ENCODE data around the gene USP38.
"Not testable (repeated sequence)": the region's sequence is repeated elsewhere in the genome, so short reads cannot be mapped to it uniquely, and the experiment has no call there.

The USP38 gene

DNA sequence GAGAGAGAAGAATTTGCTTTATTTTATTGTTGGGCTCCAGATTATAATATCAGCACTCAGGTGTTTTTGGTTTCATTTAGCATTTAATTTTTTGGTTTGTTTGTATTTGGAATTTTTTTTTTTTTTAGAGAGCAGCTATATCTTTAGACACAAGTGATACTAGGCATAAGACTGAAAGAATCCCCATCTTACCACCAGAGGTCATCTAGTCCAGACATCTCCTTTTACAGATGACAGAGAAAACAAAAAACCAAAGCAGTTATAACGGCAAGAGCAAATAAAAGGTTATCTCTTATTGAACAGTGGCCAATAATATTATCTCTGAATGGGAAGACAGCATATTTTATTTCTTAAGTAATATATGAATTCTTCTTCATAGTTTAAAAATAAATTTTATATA is 22.8 kb downstream of the USP38 start:
- no peak for DNase-seq

DNA sequence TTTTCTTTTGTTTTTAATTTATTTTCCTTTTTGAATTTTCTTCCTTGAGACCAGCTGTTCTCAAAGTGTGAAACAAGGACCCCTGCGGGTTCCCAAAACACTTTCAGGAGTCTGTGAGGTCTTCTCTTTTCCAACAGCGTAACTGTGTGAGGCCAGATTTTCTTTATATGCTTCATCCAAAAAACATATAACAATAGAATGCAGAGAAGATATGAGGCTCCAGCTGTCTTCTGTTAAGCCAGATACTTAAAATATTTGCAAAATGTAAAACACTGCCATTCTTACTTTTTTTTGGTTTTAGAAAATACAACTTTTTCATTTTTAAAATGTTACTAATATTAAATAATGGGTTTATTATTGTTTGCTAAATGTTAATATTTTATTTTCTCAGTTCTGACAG is 27.8 kb downstream of the USP38 start:
- no peak for DNase-seq

GRCh38 chr4:143215873-143216272 is 31.2 kb downstream of the USP38 start:
- DNase-seq: no peak

DNA sequence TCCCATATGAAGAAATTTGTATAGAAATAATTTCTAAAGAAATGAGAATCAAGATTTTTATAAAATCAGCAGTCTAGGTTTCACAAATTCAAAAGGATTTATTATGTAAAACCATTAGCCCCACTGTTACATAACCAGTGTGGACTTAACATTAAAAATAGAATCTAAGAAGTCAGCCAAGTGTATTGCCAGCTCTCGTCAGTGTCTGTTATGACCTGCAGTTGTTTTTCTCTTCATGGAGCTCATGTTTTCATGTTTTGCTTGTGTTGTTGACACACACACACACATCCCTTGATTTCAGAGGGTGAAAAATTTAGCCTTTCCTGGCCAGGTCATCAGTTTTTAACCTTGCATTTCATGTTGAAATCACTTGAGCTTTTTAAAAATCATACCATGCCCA is 39.5 kb downstream of the USP38 start:
- no peak for DNase-seq

DNA sequence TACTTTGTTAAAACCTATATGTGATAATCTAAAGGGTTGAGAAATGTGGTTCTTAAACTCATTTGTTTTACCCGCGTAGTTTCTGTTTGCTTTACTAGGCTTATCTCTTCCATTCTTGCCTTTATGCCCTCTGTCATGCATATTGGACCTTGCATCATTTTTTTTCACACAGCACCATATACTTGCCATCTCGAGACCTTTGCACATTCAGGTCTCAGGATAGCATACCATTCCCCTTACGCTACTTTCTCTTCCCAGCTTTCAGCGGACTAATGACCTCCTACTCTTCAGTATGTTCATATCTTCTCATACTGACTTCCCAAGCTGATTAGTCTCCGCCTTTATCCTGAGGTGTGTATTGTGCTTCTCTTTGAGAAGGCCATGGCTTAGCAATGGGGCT is 40.5 kb downstream of the USP38 start:
- DNase-seq: no peak

DNA sequence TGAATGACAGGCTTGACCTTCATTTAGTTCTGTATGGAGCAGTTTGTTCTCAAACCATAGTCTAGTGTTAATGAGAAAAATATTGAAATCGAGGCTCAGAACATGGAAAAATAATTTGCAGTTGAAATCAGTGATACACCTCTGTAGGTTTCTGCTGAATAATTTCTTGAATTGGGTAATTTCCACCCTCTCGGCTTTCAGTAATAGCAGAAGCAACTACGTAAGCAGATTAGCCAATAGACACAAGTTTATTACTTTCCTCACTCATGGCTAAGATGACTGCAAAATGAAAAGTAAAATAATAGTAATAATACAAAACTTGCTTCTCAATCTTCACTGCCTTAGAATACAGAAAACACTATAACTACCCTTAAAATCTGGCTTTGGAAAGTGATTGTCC is 46.0 kb downstream of the USP38 start:
- no peak for DNase-seq

DNA sequence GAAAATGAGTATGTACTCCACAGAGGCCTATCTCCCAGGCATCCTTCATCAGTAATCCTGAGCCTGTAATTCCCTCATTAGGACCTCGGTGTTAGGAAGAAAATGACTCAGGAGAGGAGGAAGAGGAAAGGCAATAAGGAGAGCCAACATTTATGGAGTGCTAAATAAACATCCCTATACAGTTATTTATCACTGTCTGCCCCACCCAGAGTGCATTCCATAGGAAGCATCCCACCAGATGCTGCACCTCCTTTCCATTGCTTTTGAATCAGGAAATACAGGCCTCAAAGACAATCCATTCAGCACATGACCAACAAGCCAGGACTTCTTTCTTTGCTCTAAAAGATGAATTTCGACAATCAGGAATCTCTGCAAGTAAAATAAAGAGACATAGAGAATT is 47.6 kb downstream of the USP38 start:
- no peak for DNase-seq

GRCh38 chr4:143234153-143234552 is 49.4 kb downstream of the USP38 start:
- DNase-seq: no peak

GRCh38 chr4:143237195-143237594 is 52.5 kb downstream of the USP38 start:
- not testable (repeated sequence) for DNase-seq

- DNase-seq: no peak
Observed at GRCh38 chr4:143240939-143241679, 56.4 kb downstream of the USP38 start.

GRCh38 chr4:143241892-143242291 is 57.2 kb downstream of the USP38 start:
- DNase-seq: no peak

DNA sequence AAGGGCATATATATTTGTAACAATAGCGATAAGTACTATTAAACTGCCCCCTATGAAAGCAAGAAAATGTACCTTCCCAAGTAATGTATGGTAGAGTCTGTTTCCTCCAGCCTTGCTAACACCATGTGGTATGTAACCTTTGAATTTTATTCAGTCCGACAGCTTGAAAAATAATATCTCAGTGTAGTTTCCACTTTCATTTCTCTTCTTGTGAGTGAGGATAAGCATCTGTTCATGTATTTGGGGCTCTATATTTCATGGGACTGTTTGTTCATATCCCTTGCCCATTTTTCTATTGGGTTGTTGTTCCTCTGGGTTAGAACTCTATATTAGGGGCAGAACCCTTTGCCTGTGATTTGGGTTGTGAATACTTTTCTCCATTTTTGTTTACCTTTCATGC is 58.3 kb downstream of the USP38 start:
- no peak for DNase-seq

GRCh38 chr4:143246977-143247376 is 62.3 kb downstream of the USP38 start:
- DNase-seq: no peak

DNA sequence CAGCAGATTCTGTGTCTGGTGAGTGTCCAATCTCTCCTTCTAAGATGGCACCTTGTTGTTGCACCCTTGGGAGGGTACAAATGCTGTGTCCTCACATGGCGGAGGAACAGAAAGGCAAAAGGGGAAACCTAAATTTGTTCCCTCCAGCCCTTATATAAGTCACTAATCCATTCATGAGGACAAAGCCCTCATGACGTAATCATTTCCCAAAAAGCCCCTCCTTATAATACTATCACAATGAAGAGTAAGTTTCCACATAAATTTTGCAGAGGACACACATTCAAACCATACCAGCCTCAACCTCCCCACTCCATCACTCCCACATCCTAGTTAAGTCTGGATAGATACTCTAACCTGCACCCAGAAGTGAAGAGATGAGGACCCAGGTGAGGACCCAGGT is 63.1 kb downstream of the USP38 start:
- DNase-seq: no peak

- no peak for DNase-seq
Observed at GRCh38 chr4:143248827-143249226, 64.1 kb downstream of the USP38 start.

DNA sequence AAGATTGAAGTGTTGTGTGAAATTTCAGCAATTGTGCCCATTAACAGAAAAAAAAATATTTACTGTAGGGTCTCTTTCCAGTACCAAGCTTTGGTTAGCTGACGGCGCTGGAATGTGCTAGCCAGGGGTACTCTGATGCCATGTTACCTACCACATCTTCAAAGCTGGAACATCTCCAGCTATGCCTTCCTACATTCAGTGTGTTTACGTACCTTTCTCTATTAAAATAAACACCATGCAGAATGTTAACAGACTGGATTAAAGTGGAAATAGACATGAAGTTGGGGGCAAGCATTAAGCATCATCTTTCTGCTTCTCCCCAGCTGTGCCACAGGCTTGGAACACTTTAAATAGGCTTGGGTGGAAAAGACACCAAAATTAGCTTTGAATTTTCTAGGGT is 65.9 kb downstream of the USP38 start:
- no peak for DNase-seq

GRCh38 chr4:143251348-143251747 is 66.6 kb downstream of the USP38 start:
- no peak for DNase-seq

- DNase-seq: no peak
Observed at GRCh38 chr4:143251779-143252178, 67.1 kb downstream of the USP38 start.

GRCh38 chr4:143252478-143252877 is 67.8 kb downstream of the USP38 start:
- DNase-seq: no peak

- no peak for DNase-seq
Observed at GRCh38 chr4:143253166-143253565, 68.4 kb downstream of the USP38 start.

DNA sequence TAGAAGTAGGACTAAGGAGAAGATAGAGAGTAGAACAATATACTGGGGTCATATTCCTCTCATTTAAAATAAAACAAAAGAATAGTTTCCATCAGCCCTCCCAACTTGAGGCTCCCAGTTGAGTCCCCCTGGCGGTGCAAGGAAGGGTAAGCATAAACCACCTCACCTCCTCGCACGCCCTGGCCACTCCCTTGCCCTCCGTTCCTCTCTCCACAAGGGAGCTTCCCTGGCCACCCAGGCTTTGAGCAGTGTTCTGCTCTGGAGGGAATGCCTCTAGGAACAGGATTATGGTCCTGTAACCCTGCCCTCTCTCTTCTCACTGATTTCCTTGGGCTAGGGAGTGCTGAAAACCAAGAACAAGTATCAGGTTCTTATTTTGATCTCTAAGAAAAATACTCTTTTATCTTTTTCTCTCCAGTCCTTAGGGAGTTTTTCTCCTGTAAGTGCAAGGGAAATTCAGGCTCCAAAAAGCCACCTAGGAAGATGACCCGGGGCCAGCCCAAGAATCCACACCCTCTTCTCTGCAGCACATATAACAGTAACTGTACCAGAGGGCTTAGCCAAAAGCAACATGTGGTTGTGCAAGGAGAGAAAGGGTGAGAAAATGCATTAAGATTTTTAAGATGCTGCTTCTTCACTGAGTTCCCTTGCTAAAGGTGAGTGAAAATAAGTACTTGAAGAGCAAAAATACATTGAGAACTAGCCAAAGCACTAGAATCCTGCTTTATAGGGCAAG is 69.9 kb downstream of the USP38 start:
- no peak for DNase-seq

DNA sequence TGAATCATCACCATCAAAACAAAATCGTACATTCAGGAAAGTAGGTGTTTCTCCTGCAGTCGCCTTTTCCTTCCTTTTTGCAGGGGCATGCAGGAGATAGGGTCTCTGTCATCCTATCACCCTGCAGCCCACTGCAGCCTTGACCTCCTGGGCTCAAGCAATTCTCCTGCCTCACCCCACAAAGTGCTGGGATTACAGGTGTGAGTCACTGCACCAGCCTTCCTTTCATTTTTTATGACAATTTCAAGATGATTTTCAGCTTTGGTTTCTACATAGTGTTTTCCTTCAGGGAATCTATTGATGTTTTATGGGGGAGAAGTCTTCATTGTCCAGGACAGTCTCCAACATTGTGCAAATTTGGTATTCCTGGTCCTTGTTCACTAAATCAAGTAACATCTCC is 71.7 kb downstream of the USP38 start:
- no peak for DNase-seq

GRCh38 chr4:143257356-143257755 is 72.6 kb downstream of the USP38 start:
- no peak for DNase-seq

DNA sequence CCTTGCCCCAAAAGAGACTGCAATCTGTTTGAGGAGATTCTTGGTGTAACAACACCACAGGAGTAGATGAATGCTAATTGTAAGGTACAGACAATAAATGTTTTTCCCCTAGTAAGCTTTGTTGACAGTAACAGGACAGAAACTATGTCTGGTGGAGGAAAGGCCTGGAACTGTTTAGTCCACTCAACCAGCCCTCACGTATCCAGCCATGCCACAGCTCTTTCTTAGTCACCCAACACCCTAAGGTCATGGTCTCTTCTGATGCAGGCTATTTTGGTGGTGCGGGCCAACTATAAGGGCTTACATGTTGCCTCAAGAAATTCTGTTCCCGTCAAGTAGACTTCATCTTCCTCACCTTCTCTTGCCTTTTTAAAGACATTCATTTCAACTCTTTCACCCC is 76.0 kb downstream of the USP38 start:
- DNase-seq: no peak

DNA sequence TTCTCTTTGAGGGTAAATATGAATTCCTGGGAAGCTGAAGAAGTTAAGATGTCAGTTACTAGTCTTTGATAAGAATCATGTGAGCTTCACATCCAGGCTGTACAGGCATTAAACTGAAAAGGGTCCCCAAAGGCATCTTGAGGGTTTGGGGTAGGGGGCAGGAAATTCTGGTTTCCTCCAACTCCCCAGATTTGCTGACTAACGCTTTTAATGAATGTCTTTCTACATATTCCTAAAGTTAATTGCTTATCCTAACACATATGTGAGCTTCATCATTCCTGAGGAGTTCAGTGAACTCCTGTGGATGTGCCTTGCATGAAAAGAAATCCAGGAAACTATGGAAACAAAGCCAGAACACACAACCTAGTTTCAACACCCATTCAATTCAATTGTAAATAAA is 78.1 kb downstream of the USP38 start:
- no peak for DNase-seq

All from CD4-positive, alpha-beta T cell treated with Interleukin-4 for 4 hours (primary cell).